Measurements from ENCODE around the gene PTPN11. TPM values are rescaled to one million over a fixed set of nuclear protein-coding genes. Genes with fewer than 3 reads are reported as not detected.

The PTPN11 gene
- total RNA-seq, 1 donor from 2014 or later, result 86.3 TPM

DNA sequence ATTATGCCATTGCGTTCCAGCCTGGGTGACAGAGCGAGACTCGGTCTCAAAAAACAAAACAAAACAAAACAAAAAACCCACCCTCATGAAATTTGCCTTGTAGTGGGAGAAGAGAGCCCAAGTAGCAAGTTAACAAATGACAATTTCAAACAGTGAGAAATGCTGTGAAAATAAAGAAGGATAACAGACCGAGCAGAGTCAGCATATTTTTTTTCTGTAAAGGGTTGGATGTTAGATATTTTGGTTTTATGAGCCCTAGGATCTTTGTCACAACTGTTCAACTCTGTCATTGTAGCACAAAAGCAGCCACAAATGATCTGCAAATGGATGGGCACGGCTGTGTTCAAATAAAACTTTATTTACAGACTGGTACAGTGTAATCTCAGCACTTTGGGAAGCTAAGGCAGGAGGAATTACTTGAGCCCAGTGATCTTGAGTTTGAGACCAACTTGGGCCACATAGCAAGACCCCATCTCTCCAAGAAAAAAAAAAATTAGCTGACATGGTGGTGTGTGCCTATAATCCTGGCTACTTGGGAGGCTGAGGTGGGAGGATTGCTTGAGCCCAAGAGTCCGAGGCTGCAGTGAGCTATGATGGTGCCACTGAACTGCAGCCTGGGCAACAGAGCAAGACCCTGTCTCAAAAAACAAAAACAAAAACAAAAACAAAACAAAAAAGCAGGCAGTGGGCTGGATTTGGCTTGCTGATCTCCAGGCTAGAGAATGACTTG, 117.1 kb downstream of the PTPN11 start:
- Mint-ChIP-seq H3K4me1 (peaks cover 7% of the 10 kb centered on the region), H3K36me3 (no peaks in the 10 kb centered on the region), H3K27me3 (ENCODE audit: low read depth) (peaks cover 2% of the 10 kb centered on the region), H3K27ac (no peak overlapping the region), H3K9me3 (no peaks in the 10 kb centered on the region), H3K4me3 (no peak overlapping the region)
- no peak for DNase-seq (ENCODE audit: low spot score in 2 of 2, unreplicated experiment in 2 of 2)
- TF ChIP-seq, protein P1, sequence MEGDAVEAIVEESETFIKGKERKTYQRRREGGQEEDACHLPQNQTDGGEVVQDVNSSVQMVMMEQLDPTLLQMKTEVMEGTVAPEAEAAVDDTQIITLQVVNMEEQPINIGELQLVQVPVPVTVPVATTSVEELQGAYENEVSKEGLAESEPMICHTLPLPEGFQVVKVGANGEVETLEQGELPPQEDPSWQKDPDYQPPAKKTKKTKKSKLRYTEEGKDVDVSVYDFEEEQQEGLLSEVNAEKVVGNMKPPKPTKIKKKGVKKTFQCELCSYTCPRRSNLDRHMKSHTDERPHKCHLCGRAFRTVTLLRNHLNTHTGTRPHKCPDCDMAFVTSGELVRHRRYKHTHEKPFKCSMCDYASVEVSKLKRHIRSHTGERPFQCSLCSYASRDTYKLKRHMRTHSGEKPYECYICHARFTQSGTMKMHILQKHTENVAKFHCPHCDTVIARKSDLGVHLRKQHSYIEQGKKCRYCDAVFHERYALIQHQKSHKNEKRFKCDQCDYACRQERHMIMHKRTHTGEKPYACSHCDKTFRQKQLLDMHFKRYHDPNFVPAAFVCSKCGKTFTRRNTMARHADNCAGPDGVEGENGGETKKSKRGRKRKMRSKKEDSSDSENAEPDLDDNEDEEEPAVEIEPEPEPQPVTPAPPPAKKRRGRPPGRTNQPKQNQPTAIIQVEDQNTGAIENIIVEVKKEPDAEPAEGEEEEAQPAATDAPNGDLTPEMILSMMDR (IDR thresholded peaks at IDR 0.05; ENCODE audit: unreplicated experiment), result no peak

DNA sequence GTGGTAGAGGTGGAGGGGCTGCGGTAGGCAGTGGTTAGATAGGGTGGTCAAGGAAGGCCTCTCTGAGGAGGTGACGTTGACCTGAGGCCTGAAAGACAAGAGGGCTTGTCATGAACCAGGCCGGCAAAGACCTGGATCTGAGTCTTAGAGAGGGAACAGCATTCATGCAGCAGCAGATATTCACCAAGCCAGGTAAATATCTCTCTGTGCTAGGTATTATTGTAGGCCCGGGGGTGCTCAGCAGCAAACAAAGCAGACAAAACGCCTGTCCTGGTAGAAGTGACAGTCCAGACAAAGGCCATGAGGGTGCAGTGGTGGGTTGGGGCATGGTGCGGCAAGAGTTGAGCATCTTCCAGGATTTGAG, 117.6 kb downstream of the PTPN11 start:
- Mint-ChIP-seq H3K4me1 (peaks cover 7% of the 10 kb centered on the region), H3K27ac (no peak overlapping the region), H3K36me3 (no peaks in the 10 kb centered on the region), H3K27me3 (ENCODE audit: low read depth) (peaks cover 2% of the 10 kb centered on the region), H3K9me3 (no peaks in the 10 kb centered on the region), H3K4me3 (no peak overlapping the region)
- TF ChIP-seq, protein P1 (IDR thresholded peaks at IDR 0.05; ENCODE audit: unreplicated experiment), result no peak
- no peak for DNase-seq (ENCODE audit: low spot score in 2 of 2, unreplicated experiment in 2 of 2)

DNA sequence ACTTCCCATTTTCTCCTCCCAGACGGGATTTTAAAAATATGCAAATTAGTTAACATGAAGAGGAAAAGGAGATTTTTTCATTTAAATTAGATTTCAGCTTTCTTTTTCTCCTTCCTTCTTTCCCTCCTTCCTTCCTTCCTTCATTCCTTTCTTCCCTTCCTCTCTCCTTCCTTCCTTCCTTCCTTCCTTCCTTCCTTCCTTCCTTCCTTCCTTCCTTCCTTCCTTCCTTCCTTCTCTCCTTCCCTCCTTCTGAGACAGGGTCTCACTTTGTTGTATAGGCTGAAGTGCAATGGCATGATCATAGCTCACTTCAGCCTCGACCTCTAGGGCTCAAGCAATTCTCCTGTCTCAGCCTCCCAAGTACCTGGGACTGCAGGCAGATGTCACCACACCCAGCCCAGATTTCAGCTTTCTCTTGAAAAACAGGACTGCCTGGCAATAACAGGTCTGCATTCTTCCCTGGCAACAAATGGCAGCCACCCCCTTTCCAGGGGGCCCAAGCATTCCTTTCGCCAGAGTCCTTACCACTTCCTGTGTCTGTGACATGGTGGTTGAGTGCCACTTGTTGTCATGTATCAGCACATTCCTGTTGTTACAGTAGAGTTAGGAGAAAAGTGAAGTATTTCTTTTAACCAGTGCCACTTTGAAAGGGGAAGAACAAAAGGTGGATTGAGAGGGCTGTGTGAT, 119.1 kb downstream of the PTPN11 start:
- no peaks in the 10 kb centered on the region for H3K9me3 Mint-ChIP-seq
- H3K27me3 Mint-ChIP-seq (ENCODE audit: low read depth), result peaks cover 2% of the 10 kb centered on the region
- no peak overlapping the region for H3K27ac Mint-ChIP-seq
- H3K4me3 Mint-ChIP-seq, result no peak overlapping the region
- TF ChIP-seq, protein P1 (IDR thresholded peaks at IDR 0.05; ENCODE audit: unreplicated experiment), result no peak
- no peaks in the 10 kb centered on the region for H3K36me3 Mint-ChIP-seq
- H3K4me1 Mint-ChIP-seq, result peaks cover 7% of the 10 kb centered on the region
- no peak for DNase-seq (ENCODE audit: low spot score in 2 of 2, unreplicated experiment in 2 of 2)

DNA sequence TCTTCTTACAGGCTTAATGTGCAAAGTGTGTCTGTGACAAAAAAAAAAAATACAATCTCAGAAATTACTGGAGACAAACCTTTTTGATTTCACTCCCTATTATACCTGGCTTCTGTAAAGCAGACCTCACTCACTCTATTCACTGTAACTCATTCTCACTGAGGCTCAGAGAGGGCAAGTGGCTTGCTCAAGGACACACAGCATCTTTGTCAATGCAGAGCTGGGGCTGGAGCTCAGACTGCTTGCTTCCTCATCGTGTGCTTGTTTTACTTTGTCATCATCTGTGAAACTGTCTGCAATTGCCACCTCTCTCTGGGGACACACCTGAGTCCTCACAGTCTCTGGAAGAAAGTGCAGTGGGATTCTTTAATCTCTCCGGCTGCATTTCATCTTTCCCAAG, 120.0 kb downstream of the PTPN11 start:
- TF ChIP-seq, protein P1 (IDR thresholded peaks at IDR 0.05; ENCODE audit: unreplicated experiment), result no peak
- H3K36me3 Mint-ChIP-seq, result no peaks in the 10 kb centered on the region
- no peaks in the 10 kb centered on the region for H3K9me3 Mint-ChIP-seq
- H3K27me3 Mint-ChIP-seq (ENCODE audit: low read depth), result peaks cover 2% of the 10 kb centered on the region
- no peak overlapping the region for H3K27ac Mint-ChIP-seq
- no peak for DNase-seq (ENCODE audit: low spot score in 2 of 2, unreplicated experiment in 2 of 2)
- H3K4me1 Mint-ChIP-seq, result peaks cover 7% of the 10 kb centered on the region
- H3K4me3 Mint-ChIP-seq, result no peak overlapping the region

DNA sequence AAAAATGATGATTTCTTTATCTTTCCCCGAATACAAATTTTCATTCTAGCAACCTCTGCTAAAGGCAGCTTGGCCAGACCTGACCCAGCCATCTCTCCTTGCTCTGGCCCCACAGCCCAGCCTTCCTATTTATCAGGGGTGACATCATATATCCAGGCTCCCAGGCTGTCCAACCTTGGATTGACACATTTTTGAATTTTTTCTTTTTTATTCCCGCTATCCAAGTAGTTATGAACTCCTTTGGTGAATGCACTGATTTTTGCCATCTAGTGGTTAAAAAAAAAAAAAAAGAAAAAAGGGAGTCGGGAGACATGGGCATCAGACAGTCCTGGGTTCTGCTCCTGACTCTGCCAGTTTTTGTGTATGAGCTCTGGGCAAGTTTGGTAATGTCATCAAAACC, 120.5 kb downstream of the PTPN11 start:
- Mint-ChIP-seq H3K4me3 (no peak overlapping the region), H3K4me1 (peaks cover 7% of the 10 kb centered on the region), H3K9me3 (no peaks in the 10 kb centered on the region), H3K36me3 (no peaks in the 10 kb centered on the region), H3K27me3 (ENCODE audit: low read depth) (peaks cover 5% of the 10 kb centered on the region), H3K27ac (no peak overlapping the region)
- TF ChIP-seq, protein P1 (IDR thresholded peaks at IDR 0.05; ENCODE audit: unreplicated experiment), result no peak
- no peak for DNase-seq (ENCODE audit: low spot score in 2 of 2, unreplicated experiment in 2 of 2)
